DOHH2 (cell line): ENCODE results near the gene CFAP300.

Experiments used
- H3F3A ChIP-seq: fragments of 200-600 bp; sonication (generic), shearing (Covaris generic); 2 replicates; pipeline ENCODE4 v1.6.0; 2016; ENCODE audit warnings: antibody characterized with exemption, mild to moderate bottlenecking; ENCODE audit not compliant: control insufficient read depth, insufficient read depth
- H3K27ac ChIP-seq: fragments of 200-600 bp; sonication (generic); 2 replicates; pipeline ENCODE4 v1.5.1; 2014; ENCODE audit warnings: low read depth, mild to moderate bottlenecking, low read length, moderate library complexity
- H3K27me3 ChIP-seq: fragments of 200-600 bp; sonication (generic); 2 replicates; pipeline ENCODE4 v1.6.1; 2014; ENCODE audit warnings: mild to moderate bottlenecking, low read length, mixed read lengths; ENCODE audit not compliant: control insufficient read depth
- H3K36me3 ChIP-seq: fragments of 200-600 bp; sonication (generic); 2 replicates; pipeline ENCODE4 v1.6.1; 2014; ENCODE audit warnings: mild to moderate bottlenecking, low read length, moderate library complexity, mixed read lengths; ENCODE audit not compliant: control insufficient read depth
- H3K4me1 ChIP-seq: fragments of 200-600 bp; sonication (generic); 2 replicates; pipeline ENCODE4 v1.6.1; 2014; ENCODE audit warnings: mild to moderate bottlenecking, low read length, mixed read lengths; ENCODE audit not compliant: control insufficient read depth
- H3K4me2 ChIP-seq: fragments of 200-600 bp; sonication (generic); 2 replicates; pipeline ENCODE4 v1.6.0; 2014; ENCODE audit warnings: mild to moderate bottlenecking, low read length, moderate library complexity
- H3K4me3 ChIP-seq: fragments of 200-600 bp; sonication (generic); 2 replicates; pipeline ENCODE4 v1.5.1; 2014; ENCODE audit warnings: mild to moderate bottlenecking, low read length, mixed read lengths
- H3K79me2 ChIP-seq: fragments of 200-600 bp; sonication (generic); 2 replicates; pipeline ENCODE4 v1.6.1; 2014; ENCODE audit warnings: mild to moderate bottlenecking, low read length, mixed read lengths; ENCODE audit not compliant: control insufficient read depth
- H3K9me2 ChIP-seq: fragments of 200-600 bp; sonication (generic); replicated peaks from 2 replicates; pipeline ENCODE4 v1.6.1; 2014; ENCODE audit warnings: mild to moderate bottlenecking, low read length, mixed read lengths; ENCODE audit not compliant: control insufficient read depth
- H3K9me3 ChIP-seq: fragments of 200-600 bp; sonication (generic); 2 replicates; pipeline ENCODE4 v1.6.1; 2014; ENCODE audit warnings: antibody characterized with exemption, low read length, mixed read lengths; ENCODE audit not compliant: control insufficient read depth, insufficient read depth
- H4K20me1 ChIP-seq: fragments of 200-600 bp; sonication (generic); 2 replicates; pipeline ENCODE4 v1.6.0; 2014; ENCODE audit warnings: low read depth, mild to moderate bottlenecking, antibody characterized with exemption, low read length, moderate library complexity; ENCODE audit not compliant: control insufficient read depth, insufficient read depth
- EZH2phosphoT487 ChIP-seq: fragments of 200-600 bp; sonication (generic); IDR thresholded peaks from 2 replicates; pipeline ENCODE4 v1.6.1; 2017; ENCODE audit warnings: borderline replicate concordance, mild to moderate bottlenecking, antibody characterized with exemption, low read length, moderate library complexity, mixed read lengths
- TF ChIP-seq, protein P1 (sequence below): fragments of 200-600 bp; sonication (generic); IDR thresholded peaks from one replicate; pipeline ENCODE4 v1.5.1; 2014; ENCODE audit warnings: antibody characterized with exemption, mild to moderate bottlenecking, low read depth, low read length; ENCODE audit not compliant: poor library complexity, severe bottlenecking

Gene CFAP300

DNA sequence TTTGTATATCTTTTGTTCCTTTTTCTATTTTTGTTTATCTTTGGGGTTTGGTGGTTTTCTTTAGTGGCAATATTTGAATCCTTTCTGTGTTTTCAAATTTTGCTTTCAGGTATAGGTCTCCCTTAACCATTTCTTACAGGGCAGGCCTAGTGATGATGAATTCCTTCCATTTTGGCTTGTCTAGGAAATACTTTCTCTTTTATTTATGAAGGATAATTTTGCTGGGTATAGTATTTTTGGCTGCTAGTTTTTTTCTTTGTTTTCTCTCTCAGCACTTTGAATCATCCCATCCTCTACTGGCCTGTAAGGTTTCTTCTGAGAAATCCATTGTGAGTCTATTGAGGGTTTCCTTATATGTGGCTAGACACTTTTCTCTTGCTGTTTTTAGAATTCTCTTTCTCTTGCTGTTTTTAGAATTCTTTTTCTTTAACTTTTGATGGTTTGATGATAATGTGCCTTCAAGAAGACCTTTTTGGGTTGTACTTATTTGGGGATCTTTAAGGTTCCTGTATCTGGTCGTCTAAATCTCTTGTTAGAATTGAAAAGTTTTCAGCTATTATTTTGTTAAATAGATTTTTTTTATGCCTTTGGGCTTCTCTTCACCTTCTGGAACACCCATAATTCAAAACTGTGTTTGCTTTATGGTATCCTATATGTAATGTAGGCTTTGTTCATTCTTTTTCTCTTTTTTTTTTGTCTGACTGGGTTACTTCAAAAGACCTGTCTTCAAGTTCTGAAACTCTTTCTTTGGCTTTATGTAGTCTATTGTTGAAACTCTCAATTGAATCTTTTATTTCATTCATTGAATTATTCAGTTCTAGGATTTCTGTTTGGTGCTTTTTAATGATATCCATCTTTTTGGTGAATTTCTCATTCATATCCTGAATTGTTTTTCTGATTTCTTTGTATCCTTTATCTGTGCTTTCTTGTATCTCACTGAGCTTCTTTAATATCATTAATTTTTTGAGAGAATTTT is 24.5 kb downstream of the CFAP300 start:
- Histone ChIP-seq H3K4me1 (no peaks in the 10 kb centered on the region), H3F3A (no peaks in the 10 kb centered on the region), H3K9me2 (no peaks in the 10 kb centered on the region), H3K4me3 (no peak overlapping the region), H3K9me3 (peaks cover 10% of the 10 kb centered on the region; the same call in 1 of the 2 replicates), H4K20me1 (no peaks in the 10 kb centered on the region), H3K4me2 (no peak overlapping the region), H3K27ac (no peak overlapping the region), H3K36me3 (no peaks in the 10 kb centered on the region), H3K27me3 (no peaks in the 10 kb centered on the region), H3K79me2 (no peaks in the 10 kb centered on the region)
- no peak for TF ChIP-seq EZH2phosphoT487
- TF ChIP-seq, protein P1, sequence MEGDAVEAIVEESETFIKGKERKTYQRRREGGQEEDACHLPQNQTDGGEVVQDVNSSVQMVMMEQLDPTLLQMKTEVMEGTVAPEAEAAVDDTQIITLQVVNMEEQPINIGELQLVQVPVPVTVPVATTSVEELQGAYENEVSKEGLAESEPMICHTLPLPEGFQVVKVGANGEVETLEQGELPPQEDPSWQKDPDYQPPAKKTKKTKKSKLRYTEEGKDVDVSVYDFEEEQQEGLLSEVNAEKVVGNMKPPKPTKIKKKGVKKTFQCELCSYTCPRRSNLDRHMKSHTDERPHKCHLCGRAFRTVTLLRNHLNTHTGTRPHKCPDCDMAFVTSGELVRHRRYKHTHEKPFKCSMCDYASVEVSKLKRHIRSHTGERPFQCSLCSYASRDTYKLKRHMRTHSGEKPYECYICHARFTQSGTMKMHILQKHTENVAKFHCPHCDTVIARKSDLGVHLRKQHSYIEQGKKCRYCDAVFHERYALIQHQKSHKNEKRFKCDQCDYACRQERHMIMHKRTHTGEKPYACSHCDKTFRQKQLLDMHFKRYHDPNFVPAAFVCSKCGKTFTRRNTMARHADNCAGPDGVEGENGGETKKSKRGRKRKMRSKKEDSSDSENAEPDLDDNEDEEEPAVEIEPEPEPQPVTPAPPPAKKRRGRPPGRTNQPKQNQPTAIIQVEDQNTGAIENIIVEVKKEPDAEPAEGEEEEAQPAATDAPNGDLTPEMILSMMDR = no peak

GRCh38 chr11:102073253-102073652 is 26.0 kb downstream of the CFAP300 start:
- H3K9me3 ChIP-seq = peaks cover 10% of the 10 kb centered on the region; the same call in 1 of the 2 replicates
- no peaks in the 10 kb centered on the region for H3K27me3 ChIP-seq
- no peak for TF ChIP-seq EZH2phosphoT487
- TF ChIP-seq, protein P1 = no peak
- H4K20me1 ChIP-seq = no peaks in the 10 kb centered on the region
- H3K36me3 ChIP-seq = no peaks in the 10 kb centered on the region
- no peak overlapping the region for H3K4me3 ChIP-seq
- H3F3A ChIP-seq = no peaks in the 10 kb centered on the region
- H3K27ac ChIP-seq = no peak overlapping the region
- H3K4me1 ChIP-seq = no peaks in the 10 kb centered on the region
- no peaks in the 10 kb centered on the region for H3K9me2 ChIP-seq
- no peaks in the 10 kb centered on the region for H3K79me2 ChIP-seq
- no peak overlapping the region for H3K4me2 ChIP-seq

- Histone ChIP-seq H3K9me2 (no peaks in the 10 kb centered on the region), H3K27ac (no peak overlapping the region), H4K20me1 (no peaks in the 10 kb centered on the region), H3K79me2 (no peaks in the 10 kb centered on the region), H3K4me1 (no peaks in the 10 kb centered on the region), H3F3A (no peaks in the 10 kb centered on the region), H3K4me2 (no peak overlapping the region), H3K9me3 (no peaks in the 10 kb centered on the region), H3K27me3 (no peaks in the 10 kb centered on the region), H3K4me3 (no peak overlapping the region), H3K36me3 (no peaks in the 10 kb centered on the region)
- TF ChIP-seq, protein P1 = no peak
- TF ChIP-seq EZH2phosphoT487 = no peak
These were observed 32.4 kb downstream of the CFAP300 start for GRCh38 chr11:102079625-102080024.
